K562 (cell line): ENCODE data around the gene UBALD2. TPM values are rescaled to one million over a fixed set of nuclear protein-coding genes. Genes with fewer than 3 reads are reported as not detected.

ENCODE experiments used
- ATAC-seq: fragments of 200-7000 bp; cut with Tn5 transposase; 3 replicates; pipeline ENCODE4 v1.9.1; 2020; ENCODE audit warnings: moderate library complexity
- BruUV-seq: library from RNA; stranded (reverse); fragments of 400-500 nt; replicated peaks from 2 replicates; lab custom pipeline; 2021; lab: Mats Ljungman, UMichigan
- CTCF ChIA-PET: fragments of 300-600 bp; formaldehyde crosslinking; extraction: SDS; loops from one replicate; lab custom pipeline; 2021; ENCODE audit warnings: low intra/inter-chr PET ratio; lab: Yijun Ruan, JAX
- POLR2A ChIA-PET: fragments of 300-600, 350-650 bp; sonication (Branson Sonifier 250); formaldehyde crosslinking; extraction: SDS; loops from one replicate; lab custom pipeline; 2021; ENCODE audit warnings: antibody characterized with exemption, inconsistent platforms; lab: Yijun Ruan, JAX
- DNase-seq, 4 experiments: peaks; one replicate each; pipeline versions ENCODE4 v3.0.0 to v3.0.0-alpha.2; 2011 to 2018; ENCODE audit warnings: low spot score in 3 of 4, mixed read lengths in 3 of 4; ENCODE audit errors: extremely low read depth in 1 of 4
- FAIRE-seq: peaks from 2 replicates; lab custom pipeline; 2011; peaks lifted over from hg19 to GRCh38; lab: Jason Lieb, UNC
- H2AFZ ChIP-seq: 2 replicates; pipeline ENCODE4 v1.6.0; 2011; ENCODE audit warnings: low read depth, low read length, control low read depth, inconsistent platforms
- H3K27ac ChIP-seq: fragments of 200-600 bp; 3 replicates; pipeline ENCODE4 v1.8.0; 2011; ENCODE audit warnings: low read depth, mild to moderate bottlenecking, control low read depth, inconsistent platforms, low read length, moderate library complexity, mixed read lengths; ENCODE audit errors: extremely low read depth
- H3K27me3 ChIP-seq, 2 experiments: fragments of 300-600 bp in 1 of 2; 2 replicates in 1 of 2; 3 replicates in 1 of 2; pipeline versions ENCODE4 v1.6.0 to v1.8.0; 2011; ENCODE audit warnings: inconsistent platforms in 2 of 2, low read length in 2 of 2, mild to moderate bottlenecking in 1 of 2, mixed read lengths in 1 of 2, moderate library complexity in 1 of 2; ENCODE audit not compliant: control insufficient read depth in 2 of 2, insufficient read depth in 2 of 2
- H3K36me3 ChIP-seq: fragments of 300-600 bp; 3 replicates; pipeline ENCODE4 v1.8.0; 2011; ENCODE audit warnings: mild to moderate bottlenecking, low read length, inconsistent platforms; ENCODE audit not compliant: control insufficient read depth, insufficient read depth
- H3K4me1 ChIP-seq, 2 experiments: fragments of 200-600 bp in 1 of 2; replicated peaks in 1 of 2; 2 replicates in 1 of 2; 3 replicates in 1 of 2; pipeline versions ENCODE4 v1.5.1 to v1.8.0; 2011; ENCODE audit warnings: inconsistent platforms in 2 of 2, low read length in 2 of 2, mild to moderate bottlenecking in 1 of 2, mixed read lengths in 1 of 2, moderate library complexity in 1 of 2; ENCODE audit not compliant: control insufficient read depth in 2 of 2, insufficient read depth in 2 of 2
- H3K4me2 ChIP-seq: 2 replicates; pipeline ENCODE4 v1.6.1; 2011; ENCODE audit warnings: low read length, control low read depth, inconsistent platforms, mixed read lengths; ENCODE audit not compliant: insufficient read depth
- H3K4me3 ChIP-seq: fragments of 200-600 bp; sonication (generic), shearing (Covaris generic); 2 replicates; pipeline ENCODE4 v1.5.1; 2016; ENCODE audit warnings: control low read depth, inconsistent platforms
- H3K79me2 ChIP-seq: fragments of 200-600 bp; 3 replicates; pipeline ENCODE4 v1.8.0; 2011; ENCODE audit warnings: low read length, inconsistent platforms; ENCODE audit not compliant: control insufficient read depth, insufficient read depth
- H3K9ac ChIP-seq, 2 experiments: 2 replicates each; pipeline versions ENCODE4 v1.6.0 to v1.6.1; 2011; ENCODE audit warnings: low read depth in 2 of 2, low read length in 2 of 2, control low read depth in 1 of 2, inconsistent platforms in 1 of 2, mild to moderate bottlenecking in 1 of 2, mixed read lengths in 1 of 2; ENCODE audit not compliant: insufficient read depth in 1 of 2
- H3K9me1 ChIP-seq: one replicate; pipeline ENCODE4 v1.6.0; 2011; ENCODE audit warnings: inconsistent platforms, mild to moderate bottlenecking, low read length, moderate library complexity; ENCODE audit not compliant: control insufficient read depth, insufficient read depth
- H3K9me3 ChIP-seq: replicated peaks from 2 replicates; pipeline ENCODE4 v1.5.1; 2011; ENCODE audit warnings: low read depth, low read length, inconsistent platforms; ENCODE audit not compliant: control insufficient read depth, insufficient read depth
- H4K20me1 ChIP-seq: replicated peaks from 2 replicates; pipeline ENCODE4 v1.6.1; 2011; ENCODE audit warnings: low read length, inconsistent platforms, mixed read lengths; ENCODE audit not compliant: control insufficient read depth, insufficient read depth
- ATF6 ChIP-seq: sonication (generic); formaldehyde crosslinking; IDR thresholded peaks from 2 replicates; pipeline ENCODE4 v1.4.0; 2020; ENCODE audit warnings: mild to moderate bottlenecking, missing genetic modification reagents
- BCLAF1 ChIP-seq, 2 experiments: fragments of 450-650 bp in 1 of 2; IDR thresholded peaks; 2 replicates each; pipeline ENCODE4 v1.6.1; 2011 to 2017; ENCODE audit warnings: low read depth in 2 of 2, antibody characterized with exemption in 1 of 2, borderline replicate concordance in 1 of 2, low read length in 1 of 2, mild to moderate bottlenecking in 1 of 2, mixed read lengths in 1 of 2; ENCODE audit not compliant: control insufficient read depth in 1 of 2
- BRF1 ChIP-seq: IDR thresholded peaks from 3 replicates; pipeline ENCODE4 v1.6.1; 2011; ENCODE audit warnings: borderline replicate concordance, mild to moderate bottlenecking; ENCODE audit not compliant: insufficient read length; ENCODE audit errors: extremely low read depth
- CBX5 ChIP-seq: IDR thresholded peaks from 2 replicates; pipeline ENCODE4 v1.6.1; 2014; ENCODE audit warnings: low read depth, borderline replicate concordance
- FOS ChIP-seq: IDR thresholded peaks from 3 replicates; pipeline ENCODE4 v1.6.1; 2011; ENCODE audit not compliant: insufficient read length; ENCODE audit errors: extremely low read depth
- MYC ChIP-seq, 2 experiments: fragments of 250-450 bp in 1 of 2; sonication (Bioruptor Pico) in 1 of 2; IDR thresholded peaks; 2 replicates each; pipeline versions ENCODE4 v1.5.1 to v1.6.1; 2012 to 2021; ENCODE audit warnings: low read depth in 2 of 2, borderline replicate concordance in 1 of 2, improper control_type of control experiment in 1 of 2, low read length in 1 of 2, mild to moderate bottlenecking in 1 of 2, moderate library complexity in 1 of 2
- NR4A1 ChIP-seq, 2 experiments: fragments of 250-450 bp in 1 of 2; fragments of 450-650 bp in 1 of 2; sonication (Bioruptor Pico) in 1 of 2; IDR thresholded peaks; 2 replicates each; pipeline versions ENCODE4 v1.4.0 to v1.6.1; 2016 to 2020; ENCODE audit warnings: mild to moderate bottlenecking in 2 of 2, missing compliant biosample characterization in 1 of 2, missing genetic modification characterization in 1 of 2, moderate library complexity in 1 of 2
- ZBTB8A ChIP-seq: fragments of 450-650 bp; IDR thresholded peaks from 2 replicates; pipeline ENCODE4 v1.6.1; 2018; ENCODE audit warnings: mild to moderate bottlenecking, moderate library complexity; ENCODE audit not compliant: partially characterized antibody
- ZNF140 ChIP-seq: fragments of 250-450 bp; sonication (Bioruptor Pico); IDR thresholded peaks from 2 replicates; pipeline ENCODE4 v1.8.0; 2021; ENCODE audit warnings: moderate library complexity, mild to moderate bottlenecking, inconsistent platforms
- ZNF639 ChIP-seq, 2 experiments: fragments of 200-800 bp in 1 of 2; sonication (Bioruptor generic) in 1 of 2; sonication (generic) in 1 of 2; formaldehyde crosslinking in 1 of 2; IDR thresholded peaks in 1 of 2; conservative IDR thresholded peaks in 1 of 2; 2 replicates each; pipeline versions ENCODE4 v1.5.0 to v1.6.1; 2016 to 2020; ENCODE audit warnings: missing compliant biosample characterization in 1 of 2, missing genetic modification characterization in 1 of 2, missing genetic modification reagents in 1 of 2
- ZNF740 ChIP-seq, 3 experiments: fragments of 200-800 bp in 1 of 3; sonication (Bioruptor generic) in 1 of 3; sonication (generic) in 1 of 3; formaldehyde crosslinking in 1 of 3; IDR thresholded peaks; 2 replicates each; pipeline versions ENCODE4 v1.6.1 to v1.8.0; 2016 to 2022; ENCODE audit warnings: mild to moderate bottlenecking in 2 of 3, missing compliant biosample characterization in 2 of 3, missing genetic modification characterization in 2 of 3, missing genetic modification reagents in 1 of 3
- ZNF778 ChIP-seq: fragments of 450-650 bp; formaldehyde crosslinking; IDR thresholded peaks from 2 replicates; pipeline ENCODE4 v1.4.0; 2020; ENCODE audit warnings: mild to moderate bottlenecking, moderate library complexity
- WGBS: fragments of 100-300 bp; shearing (Covaris generic); methylation state at CpG from one replicate; pipeline ENCODE4 v1.1.6; 2016; ENCODE audit warnings: low coverage, mixed read lengths; ENCODE audit not compliant: insufficient coverage; ENCODE audit errors: missing lambda C conversion rate; 5-methylcytosine and 5-hydroxymethylcytosine counted together
- in situ Hi-C: fragments of 300-500 bp; cut with MboI; formaldehyde crosslinking; loops from 4 replicates; pipeline ENCODE4 v1.15.0; 2018; ENCODE audit warnings: inconsistent platforms, mixed read lengths
- intact Hi-C: fragments of 100-400 bp; cut with micrococcal nuclease; formaldehyde crosslinking; loops from 2 replicates; pipeline ENCODE4 v1.14.2; 2022
- polyA plus RNA-seq, 8 experiments: library from polyadenylated mRNA; depleted of rRNA in 4 of 8; stranded (reverse) in 5 of 8; unstranded in 3 of 8; fragments of >200 nt; fragmentation: Nextera tagmentation in 2 of 8; fragmentation: Illumina TruSeq in 1 of 8; extraction: Ambion mirVana in 2 of 8; extraction: Trizol in 1 of 8; gene quantifications; 2 replicates each; pipeline versions ENCODE4 v1.2.1 to v1.2.3, GENCODE V29; 2011 to 2014; ENCODE audit warnings: inconsistent platforms in 1 of 8, missing spikeins in 1 of 8
- total RNA-seq, 7 experiments: library from RNA; depleted of rRNA in 6 of 7; stranded (reverse); fragments of >200 nt in 6 of 7; fragmentation: Illumina TruSeq in 2 of 7; extraction: Trizol in 2 of 7; gene quantifications; 2 replicates each; pipeline versions ENCODE4 v1.2.1 to v1.2.3, GENCODE V29; 2011 to 2021; ENCODE audit warnings: low replicate concordance in 1 of 7

UBALD2 gene
- total and polyA plus RNA-seq, 9 of the 15 experiments (the other 6 are each of a cell fraction or from before 2014, with no cell fraction given) = 2.3 to 94.1 (median 25.3) TPM

GRCh38 chr17:76264425-76264754 lies 758 bp upstream of the UBALD2 start:
- in situ Hi-C loops (loop anchor here (5.0 kb wide), 1 partner anchor 67 kb away; no protein-coding TSS in a partner anchor), intact Hi-C loops (no loop called here)
- H2AFZ ChIP-seq = peak overlapping the region; percentile 79
- peak overlapping the region; percentile 83 for H3K27ac ChIP-seq
- peak overlapping the region; percentile 44 for H3K4me2 ChIP-seq
- no peaks in the 10 kb centered on the region for H3K9me1 ChIP-seq
- ChIA-PET CTCF (no interaction called here), POLR2A (interaction anchor here (0.6 to 3.4 kb wide), 16 partner anchors 8 to 326 kb away, joined by 3 to 28 read pairs (median 4); partner anchors contain the start of gene RNF157)
- H3K9ac ChIP-seq = peak overlapping the region in 1 of 2 experiments; percentile 53; a peak in 2 of 4 replicates
- no peaks in the 10 kb centered on the region for H3K9me3 ChIP-seq
- H3K79me2 ChIP-seq = peaks cover 41% of the 10 kb centered on the region
- WGBS = 61% methylated on average over 9 of the region's 9 CpGs
- no peak for FAIRE-seq
- H4K20me1 ChIP-seq = no peaks in the 10 kb centered on the region
- no peak for DNase-seq
- no peaks in the 10 kb centered on the region for H3K27me3 ChIP-seq
- no peak for ATAC-seq
- no peak overlapping the region for H3K4me3 ChIP-seq
- H3K4me1 ChIP-seq = peaks cover 31 to 33% of the 10 kb centered on the region in 2 experiments
- H3K36me3 ChIP-seq = peaks cover 25% of the 10 kb centered on the region
- BruUV-seq = TSS peak; percentile 58
- no peak for TF ChIP-seq ZNF140
- no peak for TF ChIP-seq BCLAF1 (IDR thresholded peaks at IDR 0.05; ENCODE audit: borderline replicate concordance in 1 of 2, control insufficient read depth in 1 of 2, low read depth in 2 of 2, low read length in 1 of 2)
- TF ChIP-seq BRF1 = no peak
- TF ChIP-seq NR4A1 (CRISPR knock-in tag; IDR thresholded peaks at IDR 0.05) = no peak
- TF ChIP-seq NR4A1 (tag; IDR thresholded peaks at IDR 0.05) = no peak
- no peak for TF ChIP-seq MYC (IDR thresholded peaks at IDR 0.05; ENCODE audit: low read depth, low read length)
- TF ChIP-seq MYC (CRISPR knock-in tag; IDR thresholded peaks at IDR 0.05; ENCODE audit: borderline replicate concordance, low read depth) = no peak
- no peak for TF ChIP-seq CBX5
- TF ChIP-seq ZNF740 (CRISPR knock-in tag; IDR thresholded peaks at IDR 0.05) = no peak
- TF ChIP-seq ZNF740 (tag; IDR thresholded peaks at IDR 0.05) = 0 out of 4 replicates have a peak, but pooled peaks of 1 of the 2 experiments have one; percentile 52
- no peak for TF ChIP-seq FOS
- TF ChIP-seq ZNF639 (CRISPR knock-in tag; conservative IDR thresholded peaks at IDR 0.05 in 1 of 2, IDR thresholded peaks at IDR 0.05 in 1 of 2) = no peak
- TF ChIP-seq ATF6 = no peak
- TF ChIP-seq ZNF778 = no peak
- no peak for TF ChIP-seq ZBTB8A
